Keratinocyte (primary cell): ENCODE data around the gene NAA15. TPM values are rescaled to one million over a fixed set of nuclear protein-coding genes. Genes with fewer than 3 reads are reported as not detected.

ENCODE experiments used
- DNase-seq: peaks from one replicate; pipeline ENCODE4 v3.0.0-alpha.2; 2011; ENCODE audit warnings: low read depth, missing footprints, low spot score
- FAIRE-seq: peaks from 2 replicates; lab custom pipeline; 2011; peaks lifted over from hg19 to GRCh38; lab: Jason Lieb, UNC
- H2AFZ ChIP-seq: 2 replicates; pipeline ENCODE4 v1.6.0; 2012; ENCODE audit warnings: low read length, control low read depth, inconsistent platforms; ENCODE audit not compliant: control insufficient read depth
- H3K27ac ChIP-seq: 2 replicates; pipeline ENCODE4 v1.5.1; 2011; ENCODE audit warnings: low read length; ENCODE audit not compliant: control insufficient read depth, insufficient read depth
- H3K27me3 ChIP-seq: 3 replicates; pipeline ENCODE4 v1.6.0; 2011; ENCODE audit warnings: low read length; ENCODE audit not compliant: control insufficient read depth, insufficient read depth; ENCODE audit errors: extremely low read depth
- H3K36me3 ChIP-seq, 2 experiments: 2 replicates in 1 of 2; 3 replicates in 1 of 2; pipeline ENCODE4 v1.5.1; 2011; ENCODE audit warnings: low read length in 2 of 2, mild to moderate bottlenecking in 1 of 2; ENCODE audit not compliant: control insufficient read depth in 2 of 2, insufficient read depth in 2 of 2; ENCODE audit errors: extremely low read depth in 1 of 2
- H3K4me1 ChIP-seq: 3 replicates; pipeline ENCODE4 v1.5.1; 2011; ENCODE audit warnings: low read length; ENCODE audit not compliant: control insufficient read depth, insufficient read depth; ENCODE audit errors: extremely low read depth
- H3K4me2 ChIP-seq: 3 replicates; pipeline ENCODE4 v1.6.0; 2011; ENCODE audit warnings: low read depth, low read length; ENCODE audit not compliant: control insufficient read depth, insufficient read depth; ENCODE audit errors: extremely low read depth
- H3K4me3 ChIP-seq, 3 experiments: fragments of 200-600 bp in 1 of 3; sonication (generic) in 1 of 3; 2 replicates in 2 of 3; 3 replicates in 1 of 3; pipeline ENCODE4 v1.5.1; 2011 to 2016; ENCODE audit warnings: low read length in 3 of 3, mild to moderate bottlenecking in 3 of 3, control low read depth in 2 of 3, inconsistent platforms in 1 of 3, low read depth in 1 of 3, mixed read lengths in 1 of 3, mixed run types in 1 of 3, moderate library complexity in 1 of 3; ENCODE audit not compliant: control insufficient read depth in 2 of 3, insufficient read depth in 2 of 3; ENCODE audit errors: extremely low read depth in 1 of 3
- H3K79me2 ChIP-seq: 2 replicates; pipeline ENCODE4 v1.6.0; 2012; ENCODE audit warnings: low read length; ENCODE audit not compliant: control insufficient read depth, insufficient read depth
- H3K9ac ChIP-seq: 3 replicates; pipeline ENCODE4 v1.6.0; 2011; ENCODE audit warnings: low read length; ENCODE audit not compliant: control insufficient read depth, insufficient read depth; ENCODE audit errors: extremely low read depth
- H3K9me1 ChIP-seq: 3 replicates; pipeline ENCODE4 v1.6.0; 2011; ENCODE audit warnings: low read length; ENCODE audit not compliant: control insufficient read depth, insufficient read depth; ENCODE audit errors: extremely low read depth
- H3K9me3 ChIP-seq: 2 replicates; pipeline ENCODE4 v1.5.1; 2012; ENCODE audit warnings: low read depth, low read length; ENCODE audit not compliant: control insufficient read depth
- H4K20me1 ChIP-seq: 3 replicates; pipeline ENCODE4 v1.6.0; 2011; ENCODE audit warnings: low read length; ENCODE audit not compliant: control insufficient read depth, insufficient read depth; ENCODE audit errors: extremely low read depth
- EZH2 ChIP-seq: IDR thresholded peaks from one replicate; pipeline ENCODE4 v1.6.1; 2012; ENCODE audit warnings: inconsistent platforms, mild to moderate bottlenecking, low read length, moderate library complexity
- dilution Hi-C: fragments of 300-500 bp; cut with MboI; formaldehyde crosslinking; loops from one replicate; pipeline ENCODE4 v1.7.0; 2020; ENCODE audit warnings: low sequenced_read_pairs; ENCODE audit not compliant: extremely low pct_ligation_motif_present
- polyA plus RNA-seq, 5 experiments: library from polyadenylated mRNA; depleted of rRNA in 3 of 5; stranded (reverse) in 3 of 5; stranded (forward) in 1 of 5; unstranded in 1 of 5; fragments of >200 nt; gene quantifications; 1 replicate in 1 of 5; 2 replicates in 3 of 5; 3 replicates in 1 of 5; pipeline versions ENCODE4 v1.2.1 to v1.2.3, GENCODE V29; 2011 to 2012; ENCODE audit warnings: missing spikeins in 2 of 5, low read depth in 1 of 5, low replicate concordance in 1 of 5
- TF ChIP-seq, protein P1 (sequence below), 3 experiments: IDR thresholded peaks in 1 of 3; conservative IDR thresholded peaks in 1 of 3; optimal IDR thresholded peaks in 1 of 3; 2 replicates in 2 of 3; 3 replicates in 1 of 3; pipeline versions ENCODE3 to v1.5.1; 2011; ENCODE audit warnings: low read length in 3 of 3, mild to moderate bottlenecking in 3 of 3, moderate library complexity in 2 of 3, control low read depth in 1 of 3, inconsistent platforms in 1 of 3; ENCODE audit not compliant: insufficient read depth in 2 of 3; ENCODE audit errors: extremely low read depth in 1 of 3

NAA15 gene
- polyA plus RNA-seq, 1 donor (not counting 4 experiments of a cell fraction or from before 2014, with no cell fraction given) = 37.2 TPM

DNA sequence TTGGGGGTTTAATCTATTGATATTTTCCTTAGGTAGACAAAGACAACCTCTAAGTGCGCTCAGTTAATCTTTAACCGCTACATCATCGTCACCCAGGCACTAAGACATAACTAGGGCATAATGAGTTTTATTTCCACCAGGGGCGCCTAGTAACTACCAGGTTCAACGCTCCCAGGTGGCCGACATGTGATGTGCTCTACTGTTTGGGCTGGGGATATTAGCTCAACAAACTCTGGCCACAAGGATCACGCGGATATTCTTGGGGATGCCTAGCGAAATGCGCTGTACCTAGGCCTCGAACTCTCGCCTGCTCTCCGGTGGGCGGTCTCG lies 151.7 kb downstream of the NAA15 start:
- Histone ChIP-seq H3K4me1 (peaks cover 27% of the 10 kb centered on the region), H3K36me3 (no peaks in the 10 kb centered on the region), H3K27ac (peak overlapping the region; percentile 82), H3K4me2 (peak overlapping the region; percentile 97), H4K20me1 (no peaks in the 10 kb centered on the region), H3K9me3 (no peaks in the 10 kb centered on the region), H3K79me2 (peaks cover 48% of the 10 kb centered on the region), H3K9me1 (peaks cover 3% of the 10 kb centered on the region), H3K4me3 (peak overlapping the region; percentile 67 to 97 (median 86)), H2AFZ (peak overlapping the region; percentile 64), H3K9ac (peak overlapping the region; percentile 84), H3K27me3 (no peaks in the 10 kb centered on the region)
- dilution Hi-C loops = no loop called here
- TF ChIP-seq, protein P1, sequence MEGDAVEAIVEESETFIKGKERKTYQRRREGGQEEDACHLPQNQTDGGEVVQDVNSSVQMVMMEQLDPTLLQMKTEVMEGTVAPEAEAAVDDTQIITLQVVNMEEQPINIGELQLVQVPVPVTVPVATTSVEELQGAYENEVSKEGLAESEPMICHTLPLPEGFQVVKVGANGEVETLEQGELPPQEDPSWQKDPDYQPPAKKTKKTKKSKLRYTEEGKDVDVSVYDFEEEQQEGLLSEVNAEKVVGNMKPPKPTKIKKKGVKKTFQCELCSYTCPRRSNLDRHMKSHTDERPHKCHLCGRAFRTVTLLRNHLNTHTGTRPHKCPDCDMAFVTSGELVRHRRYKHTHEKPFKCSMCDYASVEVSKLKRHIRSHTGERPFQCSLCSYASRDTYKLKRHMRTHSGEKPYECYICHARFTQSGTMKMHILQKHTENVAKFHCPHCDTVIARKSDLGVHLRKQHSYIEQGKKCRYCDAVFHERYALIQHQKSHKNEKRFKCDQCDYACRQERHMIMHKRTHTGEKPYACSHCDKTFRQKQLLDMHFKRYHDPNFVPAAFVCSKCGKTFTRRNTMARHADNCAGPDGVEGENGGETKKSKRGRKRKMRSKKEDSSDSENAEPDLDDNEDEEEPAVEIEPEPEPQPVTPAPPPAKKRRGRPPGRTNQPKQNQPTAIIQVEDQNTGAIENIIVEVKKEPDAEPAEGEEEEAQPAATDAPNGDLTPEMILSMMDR (optimal IDR thresholded peaks at IDR 0.05 in 1 of 3, IDR thresholded peaks at IDR 0.05 in 1 of 3, conservative IDR thresholded peaks at IDR 0.05 in 1 of 3; ENCODE audit: extremely low read depth in 1 of 3, insufficient read depth in 2 of 3, low read length in 3 of 3) = peak; percentile 48 to 65 (median 49)
- TF ChIP-seq EZH2 = no peak
- FAIRE-seq (peak; percentile 23), DNase-seq (no peak)

DNA sequence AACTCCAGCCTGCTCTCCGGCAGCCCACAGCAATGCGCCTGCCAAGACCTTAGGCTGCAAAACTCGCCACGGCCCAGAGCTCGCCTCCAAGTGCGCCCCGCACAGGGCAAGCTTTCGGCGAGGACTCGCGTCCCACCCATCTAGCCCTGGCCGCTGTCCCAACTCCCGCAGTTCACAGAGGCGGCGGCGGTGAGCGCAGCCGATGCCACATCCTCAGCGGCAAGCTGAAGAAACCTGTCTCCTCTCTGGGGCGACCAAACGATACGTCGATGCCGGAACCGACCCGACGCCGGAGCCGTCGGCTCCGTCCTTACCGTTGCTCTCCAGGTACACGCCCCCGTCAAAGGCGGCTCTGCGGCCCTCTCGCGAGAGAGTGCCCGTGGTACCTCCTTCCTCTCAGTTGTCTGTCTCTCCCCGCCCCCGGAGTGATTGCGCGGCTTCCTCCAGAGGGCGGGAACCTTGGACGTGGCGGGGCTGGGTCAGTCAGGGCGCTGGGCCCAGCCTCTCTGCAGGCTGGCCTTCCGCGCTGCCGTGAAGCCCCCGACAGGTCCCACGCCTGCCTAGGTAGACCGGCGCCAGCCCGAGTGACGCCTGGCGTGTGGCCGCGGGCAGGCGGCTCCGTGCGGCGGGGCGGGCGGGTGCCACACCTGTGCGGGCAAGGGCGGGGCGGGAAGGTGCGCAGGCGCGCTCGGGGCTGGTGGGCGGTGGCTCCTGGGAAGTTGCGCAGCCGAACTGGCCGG lies 152.2 kb downstream of the NAA15 start:
- peak overlapping the region; percentile 74 for H2AFZ ChIP-seq
- peaks cover 31% of the 10 kb centered on the region for H3K4me1 ChIP-seq
- no peaks in the 10 kb centered on the region for H4K20me1 ChIP-seq
- H3K27me3 ChIP-seq = no peaks in the 10 kb centered on the region
- H3K9ac ChIP-seq = peak overlapping the region; percentile 84
- peak overlapping the region; percentile 67 to 97 (median 86) for H3K4me3 ChIP-seq
- H3K4me2 ChIP-seq = peak overlapping the region; percentile 97
- TF ChIP-seq, protein P1 (optimal IDR thresholded peaks at IDR 0.05 in 1 of 3, IDR thresholded peaks at IDR 0.05 in 1 of 3, conservative IDR thresholded peaks at IDR 0.05 in 1 of 3; ENCODE audit: extremely low read depth in 1 of 3, insufficient read depth in 2 of 3, low read length in 3 of 3) = peak in 2 of 3 experiments; percentile 6 to 40
- no peak for TF ChIP-seq EZH2
- H3K9me3 ChIP-seq = no peaks in the 10 kb centered on the region
- DNase-seq (peak; percentile 62), FAIRE-seq (peak; percentile 23)
- peak overlapping the region; percentile 82 for H3K27ac ChIP-seq
- peaks cover 3% of the 10 kb centered on the region for H3K9me1 ChIP-seq
- peaks cover 53% of the 10 kb centered on the region for H3K79me2 ChIP-seq
- dilution Hi-C loops = no loop called here
- H3K36me3 ChIP-seq = no peaks in the 10 kb centered on the region
